Neural cell (in vitro differentiated cells): ENCODE data around the gene PERCC1.

Source experiments
- CTCF ChIP-seq: fragments of 450-650 bp; IDR thresholded peaks from 2 replicates; pipeline ENCODE4 v1.5.1; 2014; ENCODE audit warnings: antibody characterized with exemption, mild to moderate bottlenecking, moderate library complexity; ENCODE audit not compliant: poor library complexity, severe bottlenecking
- EZH2 ChIP-seq: fragments of 200-600, 300-800 bp; shearing (Covaris generic), sonication (generic); IDR thresholded peaks from 2 replicates; pipeline ENCODE4 v1.6.1; 2014; ENCODE audit warnings: antibody characterized with exemption, low read length, borderline replicate concordance, mild to moderate bottlenecking; ENCODE audit not compliant: insufficient read depth, poor library complexity, severe bottlenecking
- MXI1 ChIP-seq: fragments of 450-650 bp; conservative IDR thresholded peaks from 2 replicates; pipeline ENCODE4 v1.6.1; 2014; ENCODE audit warnings: antibody characterized with exemption, mild to moderate bottlenecking; ENCODE audit not compliant: poor library complexity, severe bottlenecking
- RAD21 ChIP-seq: fragments of 450-650 bp; conservative IDR thresholded peaks from 2 replicates; pipeline ENCODE4 v1.6.1; 2014; ENCODE audit warnings: antibody characterized with exemption, mild to moderate bottlenecking, moderate library complexity

GRCh38 chr16:1433263-1433560 lies 2.3 kb downstream of the PERCC1 start:
- TF ChIP-seq CTCF (no peak), EZH2 (no peak), MXI1 (no peak), RAD21 (no peak)
